GM20431 (cell line): ENCODE results near the gene CYP19A1.

Experiments used
- in situ Hi-C: fragments of 300-500 bp; cut with MseI, MboI; formaldehyde crosslinking; loops from one replicate; pipeline ENCODE4 v1.15.0; 2020; ENCODE audit warnings: low sequenced_read_pairs; ENCODE audit not compliant: unreplicated experiment

CYP19A1 gene

GRCh38 chr15:51310064-51310463 is 28.3 kb downstream of the CYP19A1 start:
- in situ Hi-C loops, result no loop called here

- in situ Hi-C loops, result no loop called here
These were observed 30.6 kb downstream of the CYP19A1 start for GRCh38 chr15:51307811-51308210.

GRCh38 chr15:51307325-51307724 is 31.1 kb downstream of the CYP19A1 start:
- in situ Hi-C loops, result no loop called here

- in situ Hi-C loops, result no loop called here
These were observed 34.9 kb downstream of the CYP19A1 start for GRCh38 chr15:51303462-51303980.

GRCh38 chr15:51302480-51302879 is 35.9 kb downstream of the CYP19A1 start:
- in situ Hi-C loops, result no loop called here

- in situ Hi-C loops, result no loop called here
These were observed 39.0 kb downstream of the CYP19A1 start for GRCh38 chr15:51299187-51300015.

GRCh38 chr15:51298620-51299019 is 39.8 kb downstream of the CYP19A1 start:
- in situ Hi-C loops, result no loop called here

- in situ Hi-C loops, result no loop called here
These were observed 47.7 kb downstream of the CYP19A1 start for GRCh38 chr15:51290720-51291119.

GRCh38 chr15:51289290-51289689 is 49.1 kb downstream of the CYP19A1 start:
- in situ Hi-C loops, result loop anchor here (10.0 kb wide), 1 partner anchor 96 kb away; no protein-coding TSS in a partner anchor

GRCh38 chr15:51288143-51289065 is 50.0 kb downstream of the CYP19A1 start:
- in situ Hi-C loops, result loop anchor here (10.0 kb wide), 1 partner anchor 96 kb away; no protein-coding TSS in a partner anchor

GRCh38 chr15:51286816-51287215 is 51.6 kb downstream of the CYP19A1 start:
- in situ Hi-C loops, result loop anchor here (10.0 kb wide), 1 partner anchor 98 kb away; no protein-coding TSS in a partner anchor

GRCh38 chr15:51285399-51285798 is 53.0 kb downstream of the CYP19A1 start:
- in situ Hi-C loops, result loop anchor here (10.0 kb wide), 1 partner anchor 99 kb away; no protein-coding TSS in a partner anchor

GRCh38 chr15:51284871-51285270 is 53.5 kb downstream of the CYP19A1 start:
- in situ Hi-C loops, result loop anchor here (10.0 kb wide), 1 partner anchor 100 kb away; no protein-coding TSS in a partner anchor

GRCh38 chr15:51283026-51283425 is 55.4 kb downstream of the CYP19A1 start:
- in situ Hi-C loops, result loop anchor here (10.0 kb wide), 1 partner anchor 102 kb away; no protein-coding TSS in a partner anchor

- in situ Hi-C loops, result loop anchor here (10.0 kb wide), 1 partner anchor 103 kb away; no protein-coding TSS in a partner anchor
These were observed 56.2 kb downstream of the CYP19A1 start for GRCh38 chr15:51282241-51282640.

- in situ Hi-C loops, result loop anchor here (10.0 kb wide), 1 partner anchor 103 kb away; no protein-coding TSS in a partner anchor
These were observed 56.9 kb downstream of the CYP19A1 start for GRCh38 chr15:51281368-51281967.

- in situ Hi-C loops, result loop anchor here (10.0 kb wide), 1 partner anchor 104 kb away; no protein-coding TSS in a partner anchor
These were observed 57.6 kb downstream of the CYP19A1 start for GRCh38 chr15:51280838-51281237.

GRCh38 chr15:51279391-51279790 is 59.0 kb downstream of the CYP19A1 start:
- in situ Hi-C loops, result no loop called here

- in situ Hi-C loops, result no loop called here
These were observed 61.3 kb downstream of the CYP19A1 start for GRCh38 chr15:51277101-51277500.

GRCh38 chr15:51274956-51275355 is 63.4 kb downstream of the CYP19A1 start:
- in situ Hi-C loops, result no loop called here
